ENCODE results near the gene PHLDB1. TPM values are rescaled to one million over a fixed set of nuclear protein-coding genes. Genes with fewer than 3 reads are reported as not detected.

The PHLDB1 gene
- total and polyA plus RNA-seq, 2 donors (not counting 3 experiments of a cell fraction or from before 2014, with no cell fraction given), result 99.7 to 183 TPM

GRCh38 chr11:118592616-118593367 is 14.6 kb upstream of the PHLDB1 start:
- intact Hi-C loops (cut with micrococcal nuclease), result no loop called here
- H3K79me2 ChIP-seq (ENCODE audit: control insufficient read depth, insufficient read depth, low read length), result peaks cover 3% of the 10 kb centered on the region
- no peak overlapping the region for H3K27ac ChIP-seq (ENCODE audit: insufficient read depth, low read depth, low read length)
- no peaks in the 10 kb centered on the region for H3K27me3 ChIP-seq (ENCODE audit: control insufficient read depth in 2 of 2, insufficient read depth in 2 of 2, low read length in 2 of 2)
- H3K36me3 ChIP-seq (ENCODE audit: control insufficient read depth in 2 of 2, extremely low read depth in 1 of 2, insufficient read depth in 2 of 2, low read length in 2 of 2), result peaks cover 18 to 38% of the 10 kb centered on the region in 2 experiments
- no peaks in the 10 kb centered on the region for H3K9me1 ChIP-seq (replicated peaks; ENCODE audit: control insufficient read depth, extremely low read depth, insufficient read depth, low read length)
- no TSS peak for BruUV-seq (replicated peaks)
- no peaks in the 10 kb centered on the region for H3K9me3 ChIP-seq (replicated peaks; ENCODE audit: control insufficient read depth, insufficient read depth, low read length)
- no peak overlapping the region for H3K4me2 ChIP-seq (ENCODE audit: insufficient read depth, low read length)
- H3K9ac ChIP-seq (replicated peaks; ENCODE audit: extremely low read depth, insufficient read depth, low read length), result no peak overlapping the region
- no peaks in the 10 kb centered on the region for H4K20me1 ChIP-seq (replicated peaks; ENCODE audit: control insufficient read depth, extremely low read depth, insufficient read depth, low read length)
- H3K4me1 ChIP-seq (ENCODE audit: control insufficient read depth, extremely low read depth, insufficient read depth, low read length), result no peaks in the 10 kb centered on the region
- ChIA-PET POLR2A (interaction anchor here (0.6 kb wide), 1 partner anchor 19 kb away, joined by 6 read pairs; no protein-coding TSS in a partner anchor), CTCF (interaction anchor here (0.8 to 5.4 kb wide), 3 partner anchors 9 to 18 kb away, joined by 3 to 82 read pairs (median 5); partner anchors contain the start of gene PHLDB1)
- TF ChIP-seq MAX (IDR thresholded peaks at IDR 0.05; ENCODE audit: insufficient read depth, insufficient read length) (no peak), JUN (IDR thresholded peaks at IDR 0.05; ENCODE audit: borderline replicate concordance, insufficient read depth, insufficient read length, low read depth) (no peak), POLR2AphosphoS5 (IDR thresholded peaks at IDR 0.05; ENCODE audit: insufficient read depth, low read depth, low read length) (no peak), EZH2 (IDR thresholded peaks at IDR 0.05; ENCODE audit: borderline replicate concordance, low read depth, low read length, severe bottlenecking) (no peak), GATA2 (IDR thresholded peaks at IDR 0.05; ENCODE audit: insufficient read depth, insufficient read length, low read depth, low read length) (no peak), CTCF (IDR thresholded peaks at IDR 0.05; ENCODE audit: extremely low read depth in 1 of 2, insufficient read depth in 1 of 2, low read depth in 1 of 2, low read length in 2 of 2) (no peak), POLR2A (IDR thresholded peaks at IDR 0.05; ENCODE audit: low read depth, low read length) (no peak), FOS (IDR thresholded peaks at IDR 0.05; ENCODE audit: borderline replicate concordance, insufficient read depth, low read length) (no peak), MYC (IDR thresholded peaks at IDR 0.05; ENCODE audit: low read depth, low read length) (no peak)
- dilution Hi-C loops (cut with MboI; ENCODE audit: extremely low pct_ligation_motif_present, low sequenced_read_pairs), result no loop called here
- H3K4me3 ChIP-seq (replicated peaks in 1 of 3; ENCODE audit: insufficient read depth in 1 of 3, low read depth in 1 of 3, low read length in 3 of 3), result no peak overlapping the region
- no peak overlapping the region for H2AFZ ChIP-seq (ENCODE audit: low read depth, low read length)
- DNase-seq (ENCODE audit: low read depth, low spot score), result no peak
- no peak for FAIRE-seq
